Fibroblast of skin of right biceps (primary cell): ENCODE data around the gene DAPP1.
"Not testable (repeated sequence)": the region's sequence is repeated elsewhere in the genome, so short reads cannot be mapped to it uniquely, and the experiment has no call there.

Source experiments
- DNase-seq: peaks from one replicate; pipeline ENCODE4 v3.0.0-alpha.2; 2013

DAPP1 gene

GRCh38 chr4:99825272-99825671 is 8.6 kb downstream of the DAPP1 start:
- DNase-seq = no peak

- DNase-seq = no peak
Measured at GRCh38 chr4:99826016-99826415, 9.4 kb downstream of the DAPP1 start.

DNA sequence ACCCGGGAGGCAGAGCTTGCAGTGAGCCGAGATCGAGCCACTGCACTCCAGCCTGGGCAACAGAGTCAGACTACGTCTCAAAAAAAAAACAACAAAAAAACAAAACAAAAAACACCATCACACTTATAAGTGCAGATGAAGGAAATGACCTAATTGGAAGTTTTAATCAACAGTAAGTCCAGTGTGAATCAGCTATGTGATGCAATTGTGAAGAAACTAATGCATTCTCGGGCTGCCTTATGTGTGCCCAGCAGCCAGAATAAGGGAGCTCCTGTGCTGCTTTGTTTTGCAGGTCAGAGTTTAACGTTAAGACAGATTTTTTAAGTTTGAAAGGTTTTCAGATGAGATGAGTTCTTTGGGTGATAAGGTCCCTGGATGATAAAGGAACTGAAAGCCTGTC is 10.8 kb downstream of the DAPP1 start:
- no peak for DNase-seq

DNA sequence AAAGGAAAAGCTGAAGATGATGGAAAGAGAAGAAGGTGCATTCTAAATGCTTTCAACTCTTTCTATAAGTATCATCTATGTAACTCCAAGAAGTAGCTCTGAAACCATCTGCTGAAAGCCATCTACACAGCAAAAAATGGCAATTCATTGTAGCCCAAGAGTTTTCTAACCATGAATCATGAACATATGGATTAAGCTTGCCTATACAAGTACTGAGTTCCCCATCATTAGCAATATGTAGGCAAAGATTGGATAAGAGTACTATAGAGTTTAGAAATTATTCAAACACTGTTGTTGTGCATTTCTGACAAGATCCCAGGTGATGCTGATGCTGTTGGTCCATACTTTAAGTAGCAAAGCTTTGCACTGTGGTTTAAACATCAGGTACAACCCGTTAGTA is 11.2 kb downstream of the DAPP1 start:
- no peak for DNase-seq

GRCh38 chr4:99828477-99828876 is 11.8 kb downstream of the DAPP1 start:
- DNase-seq = no peak

DNA sequence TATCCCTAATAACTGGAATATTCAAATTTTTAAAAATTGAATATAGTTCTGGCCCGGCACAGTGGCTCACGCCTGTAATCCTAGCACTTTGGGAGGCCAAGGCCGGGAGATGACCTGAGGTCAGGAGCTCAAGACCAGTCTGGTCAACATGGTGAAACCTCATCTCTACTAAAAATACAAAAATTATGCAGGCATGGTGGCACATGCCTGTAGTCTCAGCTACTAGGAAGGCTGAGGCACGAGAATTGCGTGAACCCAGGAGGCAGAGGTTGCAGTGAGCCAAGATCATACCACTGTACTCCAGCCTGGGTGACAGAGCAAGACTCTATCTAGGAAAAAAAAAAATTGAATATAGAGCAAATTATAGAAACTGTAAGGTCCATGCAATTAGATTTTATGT is 13.4 kb downstream of the DAPP1 start:
- not testable (repeated sequence) for DNase-seq

GRCh38 chr4:99832321-99832720 is 15.7 kb downstream of the DAPP1 start:
- peak; percentile 2 for DNase-seq

- no peak for DNase-seq
Measured at GRCh38 chr4:99832758-99833157, 16.1 kb downstream of the DAPP1 start.

DNA sequence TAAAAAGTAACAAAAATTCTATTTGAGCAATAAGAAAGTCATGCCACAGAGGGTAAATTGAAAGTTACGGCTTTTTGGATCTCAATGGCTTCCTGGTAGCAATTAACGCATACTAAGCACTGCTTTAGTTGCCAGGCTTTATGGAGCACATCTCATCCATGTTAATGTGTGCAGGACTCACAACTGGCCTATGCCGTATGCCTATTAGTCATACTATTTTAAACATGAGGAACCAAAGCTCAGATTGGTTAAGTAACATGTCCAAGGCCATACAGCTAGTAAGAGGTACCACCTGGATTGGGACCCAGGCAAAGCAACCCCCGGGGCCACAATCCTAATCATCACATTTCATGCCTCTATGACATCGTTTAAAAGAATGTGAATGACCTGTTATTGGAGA is 17.1 kb downstream of the DAPP1 start:
- DNase-seq = no peak

DNA sequence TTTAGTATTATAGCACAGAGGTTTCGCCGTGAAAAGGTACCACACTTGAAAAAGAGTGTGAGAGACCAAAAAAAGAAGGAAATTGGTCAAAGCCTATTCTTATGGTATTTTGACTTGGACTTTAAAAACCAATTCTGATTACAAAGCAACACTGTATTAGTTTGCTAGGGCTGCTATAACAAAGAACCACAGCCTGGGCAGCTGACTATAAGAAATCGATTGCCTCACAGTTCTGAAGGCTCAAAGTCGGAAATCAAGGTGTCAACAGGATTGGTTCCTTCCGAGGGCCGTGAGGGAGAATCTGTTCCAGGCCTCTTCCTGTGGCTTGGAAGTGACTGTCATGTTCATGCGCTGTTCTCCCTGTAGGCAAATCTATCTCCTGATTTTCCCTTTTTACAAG is 17.9 kb downstream of the DAPP1 start:
- DNase-seq = no peak

- DNase-seq = no peak
Measured at GRCh38 chr4:99835942-99836341, 19.3 kb downstream of the DAPP1 start.

- no peak for DNase-seq
Measured at GRCh38 chr4:99838927-99839326, 22.3 kb downstream of the DAPP1 start.

DNA sequence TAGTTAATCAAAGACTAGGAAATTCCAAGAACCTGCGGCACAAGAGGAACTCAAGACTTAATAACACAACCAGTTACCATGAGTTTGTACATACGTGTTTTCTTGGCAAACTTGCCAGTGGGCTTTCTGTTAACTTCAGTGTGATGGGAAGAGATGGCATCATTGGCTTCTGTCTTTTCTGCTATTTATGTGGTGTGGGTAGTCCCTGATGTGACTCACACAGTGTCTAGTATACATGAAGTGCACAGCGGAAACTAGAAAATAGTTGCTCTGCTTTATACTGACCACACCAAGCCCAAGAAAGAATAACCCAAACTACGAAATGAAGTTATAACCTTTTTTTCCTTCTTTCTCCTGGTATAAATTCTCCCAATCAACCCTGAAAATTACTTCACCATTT is 24.5 kb downstream of the DAPP1 start:
- DNase-seq = no peak

- DNase-seq = no peak
Measured at GRCh38 chr4:99843413-99843812, 26.8 kb downstream of the DAPP1 start.

DNA sequence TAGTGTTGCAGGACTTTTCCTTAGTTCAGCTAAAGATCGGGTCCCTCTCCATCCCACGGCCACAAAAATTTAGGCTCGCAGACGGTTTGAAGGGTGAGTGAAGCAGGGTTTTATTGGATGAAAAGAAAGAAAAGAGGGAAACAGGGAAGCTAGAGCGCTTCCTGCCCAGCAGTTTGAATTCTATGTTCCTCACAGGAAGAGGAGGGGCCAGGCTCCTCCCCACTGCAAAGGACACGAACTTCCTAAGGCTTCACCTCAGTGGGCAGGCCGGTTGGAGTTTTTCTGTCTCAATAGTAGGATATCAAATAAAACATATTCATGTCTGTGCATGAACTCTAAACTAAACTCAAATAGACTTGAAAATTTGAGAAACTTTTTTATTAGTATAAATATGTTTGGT is 27.4 kb downstream of the DAPP1 start:
- DNase-seq = no peak

GRCh38 chr4:99845179-99845578 is 28.6 kb downstream of the DAPP1 start:
- DNase-seq = no peak

DNA sequence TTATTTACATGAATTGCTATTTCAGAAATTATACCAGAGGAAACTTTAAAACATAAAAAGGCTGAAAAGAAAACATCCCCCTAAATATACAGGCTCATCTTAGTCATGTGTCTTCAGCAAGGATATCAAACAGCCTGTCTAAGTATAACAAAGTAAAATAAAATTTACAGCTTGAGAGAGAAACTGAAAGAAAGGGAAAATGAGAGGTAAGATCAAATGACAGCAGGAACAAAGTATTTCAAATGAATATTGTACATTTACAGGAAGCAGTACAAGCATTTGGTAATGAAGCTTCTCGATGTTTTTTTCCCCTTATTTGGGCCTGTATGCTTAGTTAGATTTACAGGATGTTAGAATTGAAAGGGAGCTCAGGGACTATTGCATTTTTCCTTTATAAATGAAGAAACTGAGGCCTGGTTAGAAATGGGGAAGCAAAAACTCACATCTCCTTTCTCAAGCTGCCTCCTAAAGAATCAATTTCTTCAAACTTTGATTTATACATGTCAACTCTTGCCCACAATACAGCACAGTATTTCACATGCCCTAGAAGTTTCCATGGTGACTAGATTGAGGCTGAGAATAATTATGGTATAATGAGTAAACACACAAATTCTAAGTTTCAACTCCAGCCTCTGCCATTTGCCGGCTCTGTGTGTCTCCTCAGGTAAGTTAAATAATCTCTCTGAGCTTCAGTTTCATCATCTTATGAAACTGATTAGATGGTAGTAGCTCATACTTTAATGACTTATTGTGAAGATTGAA is 29.3 kb downstream of the DAPP1 start:
- no peak for DNase-seq

- DNase-seq = no peak
Measured at GRCh38 chr4:99846891-99847290, 30.3 kb downstream of the DAPP1 start.

DNA sequence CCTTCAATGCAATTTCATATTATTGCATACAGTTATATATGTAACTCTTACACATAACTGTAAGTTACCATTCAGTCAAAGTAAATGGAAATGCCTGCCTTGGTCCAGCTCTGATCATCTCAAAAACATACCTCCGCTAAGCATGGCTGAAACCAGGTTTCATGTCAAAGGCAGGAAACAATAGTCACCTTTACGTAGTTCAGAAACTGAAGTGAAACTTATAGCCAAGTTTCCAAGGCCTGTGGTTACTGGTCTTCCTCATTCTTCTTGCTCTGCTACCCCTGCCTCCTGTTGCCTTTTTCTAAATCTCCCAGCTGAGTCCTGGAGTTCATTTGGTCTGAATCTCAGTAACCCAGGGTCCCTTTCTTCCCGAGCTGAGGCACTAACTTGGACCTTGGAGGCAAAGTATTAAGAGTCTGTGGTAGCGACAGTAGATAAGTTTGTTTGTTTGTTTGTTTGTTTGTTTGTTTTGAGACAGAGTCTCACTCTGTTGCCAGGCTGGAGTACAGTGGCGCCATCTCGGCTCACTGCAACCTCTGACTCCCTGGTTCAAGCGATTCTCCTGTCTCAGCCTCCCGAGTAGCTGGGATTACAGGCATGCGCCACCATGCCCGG is 30.8 kb downstream of the DAPP1 start:
- no peak for DNase-seq

DNA sequence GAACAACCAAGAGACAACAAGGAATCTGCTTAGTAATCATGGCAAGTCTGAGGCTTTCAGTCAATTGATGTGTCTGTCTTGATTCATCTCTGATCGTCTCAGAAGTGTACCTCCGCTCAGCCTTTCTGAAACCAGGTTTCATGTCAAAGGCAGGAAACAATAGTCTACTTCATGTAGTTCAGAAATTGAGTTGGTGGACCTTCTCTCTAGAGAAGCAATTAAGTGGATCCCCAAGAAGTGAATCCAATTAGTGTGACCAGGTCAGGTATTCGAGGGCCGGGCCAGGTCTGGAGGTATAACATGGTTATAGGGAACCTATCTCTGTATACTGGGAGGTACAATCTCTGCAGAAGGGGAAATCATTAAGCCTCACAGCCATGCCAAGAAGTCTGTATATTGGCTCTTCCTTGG is 32.0 kb downstream of the DAPP1 start:
- DNase-seq = no peak

DNA sequence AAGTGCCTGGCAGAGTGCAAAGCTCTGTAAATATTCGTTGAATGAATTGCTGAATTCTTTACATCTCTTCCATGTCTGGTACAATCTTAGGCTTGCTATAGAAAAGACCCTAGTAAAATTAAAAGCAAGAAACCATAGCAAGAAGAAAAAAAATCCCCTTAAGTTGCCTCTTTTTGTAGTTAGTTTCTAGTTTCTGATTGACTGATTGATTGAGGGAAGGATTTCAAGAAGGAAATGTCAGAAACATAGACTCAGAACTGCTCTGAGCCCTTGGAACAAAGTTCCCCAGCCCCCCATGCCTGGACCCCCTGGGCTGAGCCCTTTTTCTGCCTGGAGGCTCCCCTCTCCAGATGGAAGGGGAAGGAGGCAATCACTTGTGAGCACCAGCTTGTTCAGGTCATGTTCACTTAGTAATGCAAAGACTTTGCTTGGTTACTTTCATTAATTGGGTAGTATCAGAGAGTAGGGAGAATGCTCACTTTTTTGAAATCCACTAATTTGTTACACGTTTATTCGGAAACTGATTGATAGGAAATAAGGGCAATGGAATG is 35.6 kb downstream of the DAPP1 start:
- DNase-seq = no peak

GRCh38 chr4:99853190-99853589 is 36.6 kb downstream of the DAPP1 start:
- DNase-seq = no peak

- no peak for DNase-seq
Measured at GRCh38 chr4:99853999-99854398, 37.4 kb downstream of the DAPP1 start.

DNA sequence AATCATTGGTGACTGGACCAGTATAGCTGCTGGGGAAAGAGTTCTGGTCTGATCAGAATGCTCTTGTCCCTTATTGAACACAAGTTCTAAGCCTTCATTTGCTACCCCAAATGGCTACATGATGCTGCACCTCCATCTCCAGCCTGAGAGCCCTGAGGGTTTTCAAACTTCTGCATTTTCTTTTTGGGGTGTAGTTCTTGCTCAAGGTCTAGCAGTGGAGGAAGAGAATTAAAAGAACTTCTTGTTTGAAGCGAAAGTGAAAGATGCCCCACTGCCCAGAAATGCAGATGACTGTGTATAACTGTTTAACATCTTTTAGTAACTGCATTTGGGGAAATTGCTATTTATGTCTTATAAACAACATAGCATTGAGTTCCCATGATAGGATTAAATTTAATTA is 39.1 kb downstream of the DAPP1 start:
- no peak for DNase-seq

GRCh38 chr4:99856166-99856565 is 39.5 kb downstream of the DAPP1 start:
- DNase-seq = peak; percentile 20
